GM19239 (cell line): ENCODE results near the gene NCOA1.
A peak's percentile ranks its signal among the peaks of the same experiment; 100 is the strongest.
"Not testable (repeated sequence)": the region's sequence is repeated elsewhere in the genome, so short reads cannot be mapped to it uniquely, and the experiment has no call there.

Experiments
- DNase-seq: peaks from one replicate; pipeline ENCODE4 v3.0.0; 2011; ENCODE audit warnings: low spot score; ENCODE audit not compliant: insufficient read length
- FAIRE-seq: peaks from 2 replicates; lab custom pipeline; 2011; peaks lifted over from hg19 to GRCh38; lab: Jason Lieb, UNC

Gene NCOA1

GRCh38 chr2:24568551-24568950 is 77.5 kb downstream of the NCOA1 start:
- DNase-seq: no peak
- FAIRE-seq: no peak

DNA sequence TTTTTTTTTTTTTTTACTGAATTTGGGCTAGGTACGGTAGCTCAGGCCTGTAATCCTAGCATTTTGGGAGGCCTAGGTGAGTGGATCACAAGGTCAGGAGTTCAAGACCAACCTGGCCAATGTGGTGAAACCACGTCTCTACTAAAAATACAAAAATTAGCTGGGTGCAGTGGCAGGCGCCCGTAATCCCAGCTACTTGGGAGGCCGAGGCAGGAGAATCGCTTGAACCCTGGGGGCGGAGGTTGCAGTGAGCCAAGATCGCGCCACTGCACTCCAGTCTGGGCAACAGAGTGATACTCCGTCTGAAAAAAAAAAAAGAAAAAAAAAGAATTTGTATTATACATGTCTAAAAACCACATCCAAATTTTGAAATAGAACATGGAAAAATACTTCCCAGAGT is 78.5 kb downstream of the NCOA1 start:
- not testable (repeated sequence) for FAIRE-seq, DNase-seq

- no peak for DNase-seq
- peak; percentile 68 for FAIRE-seq
These were observed 79.2 kb downstream of the NCOA1 start for GRCh38 chr2:24570225-24570624.

DNA sequence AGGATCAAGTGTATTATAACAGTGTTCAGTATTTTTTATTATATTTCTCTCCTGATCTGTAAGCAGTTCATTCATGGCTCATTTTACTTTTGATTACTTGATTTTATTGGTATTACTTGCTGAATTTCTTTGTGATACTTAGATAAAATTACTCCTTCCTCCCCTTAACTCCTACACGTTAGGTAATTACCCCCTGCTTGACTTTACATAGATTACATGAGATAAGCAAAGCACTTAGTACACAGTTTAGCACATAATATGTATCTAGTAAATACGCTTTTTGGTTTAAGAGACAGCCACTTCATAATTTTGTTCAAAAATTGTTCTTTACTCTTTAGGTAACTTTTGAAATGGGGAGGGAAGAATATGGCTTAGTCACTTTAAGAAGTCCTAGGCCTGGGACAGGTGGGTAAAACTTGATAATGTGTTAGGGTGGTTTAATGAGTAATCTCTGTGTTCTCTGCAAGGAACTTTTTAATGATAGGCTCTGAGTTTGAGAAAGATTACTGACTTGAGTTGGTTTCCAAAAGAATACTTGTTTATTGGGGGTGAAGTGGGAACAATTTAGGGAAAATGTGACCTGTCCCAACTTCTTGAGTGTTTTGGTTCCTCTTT is 80.9 kb downstream of the NCOA1 start:
- peak; percentile 35 for FAIRE-seq
- no peak for DNase-seq

DNA sequence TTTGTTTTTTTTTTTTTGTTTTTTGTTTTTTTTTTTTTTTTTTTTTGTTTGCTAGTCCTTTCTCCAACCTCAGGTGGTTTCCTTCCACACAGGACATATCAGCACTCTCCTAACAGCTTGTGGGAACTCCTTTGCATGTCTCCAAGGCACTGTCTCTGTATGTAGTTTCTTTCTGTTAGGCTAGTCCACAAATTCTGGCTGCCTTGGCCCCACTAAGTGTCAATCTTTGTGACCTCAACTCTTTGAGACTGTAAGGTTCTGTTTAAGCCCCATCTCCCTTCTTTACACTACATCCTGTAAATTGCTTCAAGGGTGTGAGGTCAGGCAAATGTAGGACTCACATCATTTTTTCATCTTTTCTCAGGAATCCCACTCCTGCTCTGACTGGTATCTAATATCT is 85.1 kb downstream of the NCOA1 start:
- DNase-seq: no peak
- no peak for FAIRE-seq

GRCh38 chr2:24576617-24577016 is 85.6 kb downstream of the NCOA1 start:
- FAIRE-seq (peak; percentile 84), DNase-seq (no peak)

GRCh38 chr2:24577481-24577880 is 86.4 kb downstream of the NCOA1 start:
- FAIRE-seq: peak; percentile 93
- DNase-seq: no peak

- peak; percentile 92 for FAIRE-seq
- DNase-seq: no peak
These were observed 88.2 kb downstream of the NCOA1 start for GRCh38 chr2:24579053-24579803.

DNA sequence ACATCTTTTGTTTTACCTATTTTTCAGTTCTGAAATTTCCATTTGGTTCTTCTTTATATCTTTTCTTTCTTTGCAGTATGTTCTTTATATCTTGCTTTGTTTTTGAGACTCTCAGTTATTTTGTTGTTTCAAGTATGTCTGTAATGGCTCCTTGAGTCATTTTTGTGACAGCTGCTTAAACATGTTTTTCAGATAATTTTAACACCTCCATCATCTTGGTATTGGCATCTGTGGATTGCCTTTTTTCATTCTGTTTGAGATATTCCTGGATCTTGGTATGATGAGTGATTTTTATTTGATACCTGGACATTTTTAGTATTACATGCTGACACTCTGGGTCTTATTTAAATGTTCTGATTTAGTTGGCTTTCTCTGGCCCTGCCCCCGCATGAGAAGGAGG is 89.5 kb downstream of the NCOA1 start:
- DNase-seq (no peak), FAIRE-seq (no peak)

GRCh38 chr2:24581971-24582370 is 90.9 kb downstream of the NCOA1 start:
- not testable (repeated sequence) for DNase-seq, FAIRE-seq

- FAIRE-seq: no peak
- DNase-seq: no peak
These were observed 95.9 kb downstream of the NCOA1 start for GRCh38 chr2:24586955-24587354.

GRCh38 chr2:24588294-24588693 is 97.2 kb downstream of the NCOA1 start:
- FAIRE-seq (no peak), DNase-seq (no peak)

DNA sequence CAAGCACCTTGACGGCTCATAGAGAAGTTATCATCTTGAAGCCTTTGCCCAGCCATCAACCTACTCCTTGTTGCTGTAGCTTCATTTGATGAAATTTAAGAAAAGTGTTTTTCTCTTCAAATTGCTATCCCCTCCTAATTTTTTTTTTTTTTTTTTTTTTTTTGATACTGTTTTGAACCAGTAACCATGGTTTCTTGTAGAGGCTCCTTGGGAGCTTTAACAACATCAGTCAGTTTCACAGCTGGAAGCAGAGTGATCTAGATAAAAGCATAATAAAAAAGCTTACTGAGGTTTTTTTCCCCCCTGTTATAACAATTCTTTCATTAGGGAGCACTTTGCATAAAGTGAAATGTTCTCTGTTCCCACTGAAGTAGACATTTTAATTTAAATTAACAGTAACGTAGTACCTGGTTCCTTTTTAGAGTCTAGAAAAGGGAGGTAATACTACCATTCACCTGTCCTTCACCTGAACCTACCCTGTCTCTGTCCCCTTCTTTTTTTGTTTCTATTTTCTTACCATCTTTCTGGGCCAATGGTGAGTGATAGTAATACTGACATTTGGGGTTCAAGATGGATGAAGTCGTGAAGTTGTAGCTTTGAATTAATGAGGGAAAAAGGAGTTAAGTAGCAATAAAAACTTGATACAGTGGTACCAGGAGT is 101.5 kb downstream of the NCOA1 start:
- DNase-seq: no peak
- FAIRE-seq: no peak

DNA sequence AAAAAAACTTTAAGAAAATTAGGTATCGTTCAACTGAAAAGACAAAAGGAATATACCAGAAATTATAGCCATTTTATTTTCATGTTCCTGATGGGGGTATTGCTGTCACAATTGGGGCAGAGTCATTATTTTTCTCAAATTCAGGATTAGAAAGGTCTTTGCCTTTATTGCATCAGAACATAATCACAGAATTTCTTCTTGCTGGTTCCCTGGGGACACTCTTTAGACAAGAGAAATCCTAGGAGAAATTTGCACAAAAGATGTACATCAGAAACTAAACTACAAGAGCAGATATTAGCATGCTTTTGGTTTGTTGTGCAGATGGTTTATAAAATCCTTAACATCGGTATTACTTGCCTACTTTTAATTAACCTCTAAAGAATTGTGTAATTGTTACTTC is 103.2 kb downstream of the NCOA1 start:
- DNase-seq (no peak), FAIRE-seq (no peak)

- DNase-seq (no peak), FAIRE-seq (no peak)
These were observed 106.3 kb downstream of the NCOA1 start for GRCh38 chr2:24597181-24597870.

DNA sequence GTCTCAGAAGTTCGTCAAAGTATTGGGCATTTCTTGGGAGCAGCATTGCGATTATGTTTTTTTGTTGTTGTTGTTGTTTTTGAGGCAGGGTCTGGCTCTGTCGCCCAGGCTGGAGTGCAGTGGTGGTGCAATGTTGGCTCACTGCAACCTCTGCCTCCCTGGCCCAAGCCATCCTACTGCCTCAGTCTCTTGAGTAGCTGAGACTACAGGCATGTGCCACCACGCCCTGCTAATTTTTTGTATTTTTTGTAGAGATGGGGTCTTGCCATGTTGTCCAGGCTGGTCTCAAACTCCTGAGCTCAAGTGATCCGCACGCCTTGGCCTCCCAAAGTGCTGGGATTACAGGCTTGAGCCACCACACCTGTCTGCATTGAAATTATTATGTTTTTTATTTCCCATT is 109.1 kb downstream of the NCOA1 start:
- FAIRE-seq, DNase-seq: not testable (repeated sequence)

- DNase-seq (no peak), FAIRE-seq (no peak)
These were observed 120.6 kb downstream of the NCOA1 start for GRCh38 chr2:24611631-24612030.

DNA sequence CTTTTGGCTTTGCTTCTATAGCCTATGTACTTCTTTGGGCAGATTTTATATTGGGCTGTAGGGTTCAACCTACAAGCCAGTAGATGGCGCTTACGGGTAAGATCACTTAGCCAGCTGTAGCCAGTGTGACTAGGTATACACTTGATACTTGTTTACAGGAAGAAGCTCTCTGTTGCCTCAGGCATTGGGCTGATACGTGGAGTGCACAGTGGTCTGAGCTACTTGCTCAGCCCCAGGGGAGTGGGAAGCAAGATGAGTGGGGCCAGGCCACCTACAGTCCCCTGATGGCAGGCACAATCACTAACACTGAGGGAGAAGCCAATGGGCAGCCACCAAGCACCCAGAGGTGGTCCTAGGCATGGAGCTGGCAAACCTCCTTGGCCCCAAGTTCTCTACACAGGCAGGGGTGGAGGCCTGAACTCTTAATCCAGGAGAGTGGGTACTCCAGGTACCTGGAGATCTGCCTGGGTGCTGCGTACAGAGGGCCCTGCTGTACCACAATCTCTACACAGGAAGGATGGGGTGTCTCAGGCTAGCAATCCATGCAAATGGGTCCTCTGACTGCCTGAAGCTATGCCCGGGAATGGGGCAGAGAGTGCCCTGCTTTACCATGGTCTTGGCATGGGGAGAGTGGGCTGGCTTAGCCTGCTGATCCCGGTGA is 122.2 kb downstream of the NCOA1 start:
- FAIRE-seq: peak; percentile 91
- peak; percentile 4 for DNase-seq

- FAIRE-seq (no peak), DNase-seq (no peak)
These were observed 125.6 kb downstream of the NCOA1 start for GRCh38 chr2:24616616-24617015.

GRCh38 chr2:24617424-24617823 is 126.4 kb downstream of the NCOA1 start:
- FAIRE-seq (no peak), DNase-seq (no peak)
